PC-9 (cell line): ENCODE data around the gene KCNIP2. TPM values are rescaled to one million over a fixed set of nuclear protein-coding genes. Genes with fewer than 3 reads are reported as not detected.

Experiments
- BruUV-seq: library from RNA; stranded (reverse); fragments of 400-500 nt; replicated peaks from 2 replicates; lab custom pipeline; 2021; lab: Mats Ljungman, UMichigan
- CTCF ChIA-PET: fragments of 300-600 bp; sonication (Branson Sonifier 250); formaldehyde crosslinking; loops from one replicate; lab custom pipeline; 2022; ENCODE audit warnings: antibody characterized with exemption; lab: Charles Lee
- POLR2A ChIA-PET: fragments of 300-600 bp; sonication (Branson Sonifier 250); formaldehyde crosslinking; loops from one replicate; lab custom pipeline; 2022; ENCODE audit warnings: antibody characterized with exemption; ENCODE audit not compliant: unreplicated experiment; lab: Charles Lee
- DNase-seq, 2 experiments: peaks; one replicate each; pipeline versions ENCODE4 v3.0.0 to v3.0.0-alpha.2; 2015 to 2022; ENCODE audit warnings: mixed read lengths in 1 of 2
- H2AFZ ChIP-seq: fragments of 200-600 bp; sonication (generic); 2 replicates; pipeline ENCODE4 v1.8.1; 2017; ENCODE audit warnings: antibody characterized with exemption
- H3F3A ChIP-seq: fragments of 200-600 bp; sonication (generic); 2 replicates; pipeline ENCODE4 v1.8.1; 2017; ENCODE audit warnings: antibody characterized with exemption, mild to moderate bottlenecking, low read depth; ENCODE audit not compliant: insufficient read depth
- H3K27ac ChIP-seq: fragments of 200-600 bp; sonication (generic); 2 replicates; pipeline ENCODE4 v1.6.1; 2016; ENCODE audit warnings: mixed run types
- H3K27me3 ChIP-seq: fragments of 200-600 bp; sonication (generic); 2 replicates; pipeline ENCODE4 v1.6.1; 2016; ENCODE audit warnings: low read depth, mixed run types; ENCODE audit not compliant: insufficient read depth
- H3K36me3 ChIP-seq: fragments of 200-600 bp; sonication (generic); 2 replicates; pipeline ENCODE4 v1.6.1; 2016; ENCODE audit warnings: low read depth, mixed run types
- H3K4me1 ChIP-seq: fragments of 200-600 bp; sonication (generic); replicated peaks from 2 replicates; pipeline ENCODE4 v1.6.1; 2016; ENCODE audit warnings: mixed run types; ENCODE audit not compliant: insufficient read depth
- H3K4me2 ChIP-seq: fragments of 200-600 bp; sonication (generic); 2 replicates; pipeline ENCODE4 v1.6.1; 2017; ENCODE audit warnings: mixed run types
- H3K4me3 ChIP-seq: fragments of 200-600 bp; sonication (generic); 2 replicates; pipeline ENCODE4 v1.6.1; 2016; ENCODE audit warnings: mixed run types
- H3K79me2 ChIP-seq: fragments of 200-600 bp; sonication (generic); 2 replicates; pipeline ENCODE4 v1.6.1; 2017; ENCODE audit warnings: low read depth, mixed run types
- H3K9me2 ChIP-seq: fragments of 200-600 bp; sonication (generic); 2 replicates; pipeline ENCODE4 v1.8.1; 2017; ENCODE audit warnings: mild to moderate bottlenecking; ENCODE audit not compliant: insufficient read depth
- H3K9me3 ChIP-seq: fragments of 200-600 bp; sonication (generic); 2 replicates; pipeline ENCODE4 v1.8.1; 2016; ENCODE audit warnings: low read depth; ENCODE audit not compliant: insufficient read depth
- H4K20me1 ChIP-seq: fragments of 200-600 bp; sonication (generic); 2 replicates; pipeline ENCODE4 v1.8.1; 2017; ENCODE audit not compliant: insufficient read depth
- EZH2 ChIP-seq: fragments of 200-600 bp; sonication (generic); IDR thresholded peaks from 2 replicates; pipeline ENCODE4 v1.8.0; 2017; ENCODE audit warnings: antibody characterized with exemption, low read depth
- intact Hi-C: fragments of 100-400 bp; cut with micrococcal nuclease; formaldehyde crosslinking; loops from one replicate; pipeline ENCODE4 v1.10.0; 2022; ENCODE audit not compliant: unreplicated experiment
- total RNA-seq: library from RNA; stranded (reverse); gene quantifications from 2 replicates; pipeline ENCODE4 v1.2.3, GENCODE V29; 2021
- TF ChIP-seq, protein P1 (sequence below): fragments of 200-600 bp; sonication (generic); conservative IDR thresholded peaks from 2 replicates; pipeline ENCODE4 v1.6.1; 2017; ENCODE audit warnings: mixed run types, antibody characterized with exemption, mild to moderate bottlenecking, moderate library complexity

Gene KCNIP2
- total RNA-seq, 1 experiment from 2014 or later, result 4.0 TPM

DNA sequence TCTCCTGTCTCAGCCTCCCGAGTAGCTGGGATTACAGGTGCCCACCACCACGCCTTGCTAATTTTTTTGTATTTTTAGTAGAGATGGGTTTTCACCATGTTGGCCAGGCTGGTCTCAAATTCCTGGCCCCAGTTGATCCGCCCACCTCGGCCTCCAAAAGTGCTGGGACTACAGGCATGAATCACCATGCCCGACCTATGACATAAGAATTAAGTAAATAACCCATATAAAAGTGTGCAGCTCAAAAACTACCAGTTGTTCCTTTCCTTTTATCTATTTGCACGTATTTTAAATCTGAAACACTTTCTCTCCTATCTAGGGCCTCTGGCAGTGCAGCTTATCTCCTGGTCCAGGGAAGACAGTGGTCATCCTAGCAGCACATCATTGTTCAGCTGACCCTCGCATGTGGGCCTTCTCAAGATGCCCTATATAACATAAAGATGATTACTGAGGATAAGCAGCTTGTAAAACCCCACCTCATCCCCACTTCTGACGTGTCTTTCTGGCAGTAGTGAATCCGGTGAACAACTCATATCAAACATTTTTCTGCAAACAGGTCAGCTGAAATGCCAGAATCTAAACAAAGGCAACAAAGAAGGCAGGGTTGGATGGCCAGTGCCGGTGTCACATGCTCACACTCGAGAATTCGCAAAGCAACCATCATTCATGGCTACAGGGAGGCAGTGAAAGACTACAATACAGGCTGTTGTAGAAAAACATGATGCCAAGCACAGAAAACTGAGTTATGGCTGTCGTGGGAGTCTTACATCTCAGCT is 36.0 kb upstream of the KCNIP2 start:
- intact Hi-C loops, result no loop called here
- Histone ChIP-seq H4K20me1 (no peaks in the 10 kb centered on the region), H3K9me2 (no peaks in the 10 kb centered on the region), H3K36me3 (no peaks in the 10 kb centered on the region), H3K4me1 (peaks cover 22% of the 10 kb centered on the region; the same call in 1 of the 2 replicates), H3K27me3 (no peaks in the 10 kb centered on the region), H3K9me3 (no peaks in the 10 kb centered on the region), H3K4me2 (peak overlapping the region; percentile 47; the same call in 1 of the 2 replicates), H3K4me3 (no peak overlapping the region), H3K79me2 (no peaks in the 10 kb centered on the region), H3F3A (no peaks in the 10 kb centered on the region), H3K27ac (peak overlapping the region; percentile 52), H2AFZ (no peak overlapping the region)
- CTCF ChIA-PET, result no interaction called here
- no peak for TF ChIP-seq EZH2
- TF ChIP-seq, protein P1, sequence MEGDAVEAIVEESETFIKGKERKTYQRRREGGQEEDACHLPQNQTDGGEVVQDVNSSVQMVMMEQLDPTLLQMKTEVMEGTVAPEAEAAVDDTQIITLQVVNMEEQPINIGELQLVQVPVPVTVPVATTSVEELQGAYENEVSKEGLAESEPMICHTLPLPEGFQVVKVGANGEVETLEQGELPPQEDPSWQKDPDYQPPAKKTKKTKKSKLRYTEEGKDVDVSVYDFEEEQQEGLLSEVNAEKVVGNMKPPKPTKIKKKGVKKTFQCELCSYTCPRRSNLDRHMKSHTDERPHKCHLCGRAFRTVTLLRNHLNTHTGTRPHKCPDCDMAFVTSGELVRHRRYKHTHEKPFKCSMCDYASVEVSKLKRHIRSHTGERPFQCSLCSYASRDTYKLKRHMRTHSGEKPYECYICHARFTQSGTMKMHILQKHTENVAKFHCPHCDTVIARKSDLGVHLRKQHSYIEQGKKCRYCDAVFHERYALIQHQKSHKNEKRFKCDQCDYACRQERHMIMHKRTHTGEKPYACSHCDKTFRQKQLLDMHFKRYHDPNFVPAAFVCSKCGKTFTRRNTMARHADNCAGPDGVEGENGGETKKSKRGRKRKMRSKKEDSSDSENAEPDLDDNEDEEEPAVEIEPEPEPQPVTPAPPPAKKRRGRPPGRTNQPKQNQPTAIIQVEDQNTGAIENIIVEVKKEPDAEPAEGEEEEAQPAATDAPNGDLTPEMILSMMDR, result no peak
- BruUV-seq, result no TSS peak
- POLR2A ChIA-PET, result interaction anchor here (0.7 kb wide), 1 partner anchor 391 kb away, joined by 5 read pairs; no protein-coding TSS in a partner anchor
- peak in 1 of 2 experiments; percentile 6 for DNase-seq

- Histone ChIP-seq H2AFZ (no peak overlapping the region), H3K27me3 (no peaks in the 10 kb centered on the region), H3K27ac (peak overlapping the region; percentile 29; the same call in 1 of the 2 replicates), H3F3A (no peaks in the 10 kb centered on the region), H3K36me3 (no peaks in the 10 kb centered on the region), H3K9me3 (no peaks in the 10 kb centered on the region), H3K4me3 (no peak overlapping the region), H4K20me1 (no peaks in the 10 kb centered on the region), H3K9me2 (no peaks in the 10 kb centered on the region), H3K4me1 (peaks cover 22% of the 10 kb centered on the region; the same call in 1 of the 2 replicates), H3K4me2 (no peak overlapping the region; the same call in 1 of the 2 replicates), H3K79me2 (no peaks in the 10 kb centered on the region)
- no TSS peak for BruUV-seq
- intact Hi-C loops, result no loop called here
- DNase-seq, result no peak
- TF ChIP-seq, protein P1, result no peak
- TF ChIP-seq EZH2, result no peak
- ChIA-PET CTCF (no interaction called here), POLR2A (no interaction called here)
Measured at GRCh38 chr10:101878869-101879268, 35.3 kb upstream of the KCNIP2 start.

DNA sequence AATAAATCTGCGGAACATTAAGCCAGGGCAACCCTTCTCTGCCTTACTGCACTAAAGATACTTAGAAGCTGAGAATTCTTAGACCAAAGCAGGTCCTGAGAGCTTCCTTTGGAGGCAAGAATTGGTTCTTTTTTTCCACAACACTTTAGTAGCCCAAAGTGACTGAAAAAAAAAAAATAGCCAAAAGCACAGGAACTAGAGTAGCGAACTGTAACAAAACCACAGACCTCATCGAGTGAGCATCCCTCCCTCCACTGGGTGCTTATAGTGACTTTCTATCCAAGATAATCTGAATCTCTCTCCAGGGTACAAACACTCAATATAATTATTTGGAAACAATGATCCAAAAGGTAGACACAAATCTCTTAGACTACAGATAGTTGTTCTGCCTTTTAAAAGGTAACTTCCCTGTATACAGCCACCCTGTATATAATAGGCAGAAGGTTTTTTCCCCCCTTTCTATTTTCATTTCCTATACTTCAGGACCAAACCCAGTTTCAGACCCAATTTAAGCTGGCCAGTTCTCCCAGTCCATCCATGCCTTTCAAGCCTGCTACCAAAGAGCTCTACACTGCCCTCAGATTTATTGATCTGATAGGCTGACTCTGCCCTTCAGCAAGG is 31.6 kb upstream of the KCNIP2 start:
- no TSS peak for BruUV-seq
- CTCF ChIA-PET, result no interaction called here
- peaks cover 14% of the 10 kb centered on the region; the same call in 1 of the 2 replicates for H3K4me1 ChIP-seq
- TF ChIP-seq, protein P1, result no peak
- TF ChIP-seq EZH2, result no peak
- POLR2A ChIA-PET, result no interaction called here
- H3K4me3 ChIP-seq, result no peak overlapping the region
- H3K36me3 ChIP-seq, result no peaks in the 10 kb centered on the region
- no peak for DNase-seq
- intact Hi-C loops, result no loop called here
- H3K9me2 ChIP-seq, result no peaks in the 10 kb centered on the region
- no peaks in the 10 kb centered on the region for H4K20me1 ChIP-seq
- no peak overlapping the region for H3K27ac ChIP-seq
- H3K4me2 ChIP-seq, result no peak overlapping the region
- H3K79me2 ChIP-seq, result no peaks in the 10 kb centered on the region
- H3K9me3 ChIP-seq, result no peaks in the 10 kb centered on the region
- H3F3A ChIP-seq, result no peaks in the 10 kb centered on the region
- no peaks in the 10 kb centered on the region for H3K27me3 ChIP-seq
- H2AFZ ChIP-seq, result no peak overlapping the region
